Endometrium (tissue), 2 donors: Measurements from ENCODE around the gene MYOM3.

Source experiments
- FAIRE-seq: peaks from 2 replicates; lab custom pipeline; 2012; peaks lifted over from hg19 to GRCh38; lab: Jason Lieb, UNC
- donor health status: control.
- donor health status: control.

MYOM3 gene

GRCh38 chr1:24096009-24096738 is 15.8 kb downstream of the MYOM3 start:
- no peak for FAIRE-seq

GRCh38 chr1:24095140-24095859 is 16.6 kb downstream of the MYOM3 start:
- no peak for FAIRE-seq

- no peak for FAIRE-seq
Measured at GRCh38 chr1:24094554-24094953, 17.4 kb downstream of the MYOM3 start.

GRCh38 chr1:24093732-24094131 is 18.2 kb downstream of the MYOM3 start:
- no peak for FAIRE-seq

- FAIRE-seq = no peak
Measured at GRCh38 chr1:24092979-24093378, 19.0 kb downstream of the MYOM3 start.

- FAIRE-seq = no peak
Measured at GRCh38 chr1:24091971-24092482, 19.9 kb downstream of the MYOM3 start.

- FAIRE-seq = no peak
Measured at GRCh38 chr1:24090736-24091135, 21.2 kb downstream of the MYOM3 start.

GRCh38 chr1:24089743-24090555 is 22.0 kb downstream of the MYOM3 start:
- FAIRE-seq = no peak

- no peak for FAIRE-seq
Measured at GRCh38 chr1:24089027-24089742, 22.8 kb downstream of the MYOM3 start.

- FAIRE-seq = no peak
Measured at GRCh38 chr1:24086466-24086865, 25.5 kb downstream of the MYOM3 start.

- no peak for FAIRE-seq
Measured at GRCh38 chr1:24085546-24085945, 26.4 kb downstream of the MYOM3 start.

GRCh38 chr1:24085007-24085406 is 26.9 kb downstream of the MYOM3 start:
- FAIRE-seq = no peak

- no peak for FAIRE-seq
Measured at GRCh38 chr1:24084050-24084449, 27.9 kb downstream of the MYOM3 start.

GRCh38 chr1:24082372-24082771 is 29.6 kb downstream of the MYOM3 start:
- no peak for FAIRE-seq

GRCh38 chr1:24081190-24081589 is 30.7 kb downstream of the MYOM3 start:
- no peak for FAIRE-seq

GRCh38 chr1:24080131-24080530 is 31.8 kb downstream of the MYOM3 start:
- no peak for FAIRE-seq

- FAIRE-seq = no peak
Measured at GRCh38 chr1:24077278-24077978, 34.5 kb downstream of the MYOM3 start.

- FAIRE-seq = no peak
Measured at GRCh38 chr1:24075946-24076345, 36.0 kb downstream of the MYOM3 start.

GRCh38 chr1:24075590-24075854 is 36.4 kb downstream of the MYOM3 start:
- no peak for FAIRE-seq

- FAIRE-seq = no peak
Measured at GRCh38 chr1:24074817-24075589, 36.9 kb downstream of the MYOM3 start.

GRCh38 chr1:24074196-24074595 is 37.7 kb downstream of the MYOM3 start:
- no peak for FAIRE-seq
